GM18520 (cell line): ENCODE results near the gene MYOZ3.

Source experiments
- ATAC-seq: cut with Tn5 transposase; IDR thresholded peaks from one replicate; pipeline ENCODE4 v1.9.1; 2021; ENCODE audit not compliant: unreplicated experiment

Gene MYOZ3

DNA sequence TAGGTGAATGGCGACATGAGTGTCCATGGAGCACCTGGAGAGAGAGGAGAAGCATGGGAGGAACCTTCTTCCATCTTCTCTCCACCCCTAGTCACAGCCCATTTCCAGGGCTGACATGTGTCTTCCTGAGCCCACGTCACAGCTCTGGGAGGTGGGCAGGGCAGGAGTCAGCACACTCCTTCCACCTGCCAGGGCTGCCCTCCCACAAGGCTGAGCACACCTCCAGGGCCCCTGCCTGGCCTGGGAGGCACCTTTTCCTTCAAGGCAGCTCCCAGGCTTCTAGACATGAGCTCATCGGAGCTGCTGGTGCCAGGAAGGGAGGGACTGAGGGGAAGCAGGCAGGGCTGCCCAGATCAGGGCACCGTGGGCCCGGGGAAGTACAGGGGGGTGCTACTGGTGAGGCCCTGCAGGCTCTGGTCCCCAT is 34.2 kb upstream of the MYOZ3 start:
- no peak for ATAC-seq

DNA sequence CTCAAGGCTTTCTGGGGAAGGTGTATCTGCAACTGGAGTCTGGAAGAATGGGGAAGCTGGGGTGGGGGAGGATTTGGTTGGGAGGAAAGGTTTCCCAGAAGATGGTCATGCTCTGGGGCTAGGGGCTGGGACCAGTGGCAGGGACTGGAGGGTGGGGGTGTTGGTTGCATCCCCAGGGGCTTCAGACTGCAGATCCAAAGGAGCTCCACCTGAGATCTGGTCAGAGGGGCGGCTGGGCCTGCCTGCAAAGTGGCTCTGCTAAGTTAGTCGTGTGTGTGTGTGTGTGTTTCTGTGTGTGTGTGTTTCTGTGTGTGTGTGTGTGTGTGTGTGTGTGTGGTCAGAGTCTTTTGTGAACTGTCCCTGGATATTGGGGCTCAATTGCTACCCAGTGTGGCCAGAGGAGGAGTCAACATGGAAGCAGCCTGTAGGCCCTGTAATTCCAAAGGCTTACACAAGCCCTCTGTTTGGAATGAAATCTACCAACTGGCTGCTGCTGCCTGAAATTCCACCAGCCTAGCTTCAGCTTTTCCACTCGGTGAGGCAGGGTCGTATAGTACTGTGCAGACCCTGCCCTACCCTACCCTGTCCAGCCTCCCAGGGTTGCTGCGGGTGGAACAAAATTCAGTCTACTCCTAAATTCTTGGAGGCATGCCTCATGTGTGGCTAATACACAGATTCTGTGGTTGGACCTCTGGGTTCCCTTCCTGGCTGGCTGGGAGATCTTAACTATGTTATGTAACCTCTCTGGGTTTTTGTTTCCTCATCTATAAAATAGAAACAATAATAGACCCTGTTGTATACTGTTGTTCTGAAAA is 33.1 kb upstream of the MYOZ3 start:
- ATAC-seq: no peak

DNA sequence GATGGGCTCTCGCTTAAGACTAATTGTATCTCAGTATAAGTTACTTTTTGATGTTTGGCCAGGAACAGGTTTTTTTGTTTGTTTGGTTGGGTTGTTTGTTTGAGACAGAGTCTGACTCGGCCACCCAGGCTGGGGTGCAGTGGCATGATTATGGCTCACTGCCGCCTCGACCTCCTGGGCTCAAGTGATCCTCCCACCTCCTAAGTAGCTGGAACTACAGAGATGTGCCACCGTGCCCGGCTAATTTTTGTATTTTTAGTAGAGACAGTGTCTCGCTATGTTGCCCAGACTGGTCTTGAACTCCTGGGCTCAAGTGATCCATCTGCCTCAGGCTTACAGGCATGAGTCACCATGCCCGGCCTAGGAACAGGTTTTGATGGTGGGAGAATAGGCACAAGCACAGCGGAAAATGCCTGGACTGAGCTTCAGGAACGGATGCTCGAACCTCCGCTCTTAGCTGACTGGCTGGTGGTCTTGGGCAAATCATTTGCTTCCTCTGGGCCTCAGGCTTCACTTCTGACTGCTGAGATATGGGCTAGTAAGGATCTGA is 32.0 kb upstream of the MYOZ3 start:
- no peak for ATAC-seq

DNA sequence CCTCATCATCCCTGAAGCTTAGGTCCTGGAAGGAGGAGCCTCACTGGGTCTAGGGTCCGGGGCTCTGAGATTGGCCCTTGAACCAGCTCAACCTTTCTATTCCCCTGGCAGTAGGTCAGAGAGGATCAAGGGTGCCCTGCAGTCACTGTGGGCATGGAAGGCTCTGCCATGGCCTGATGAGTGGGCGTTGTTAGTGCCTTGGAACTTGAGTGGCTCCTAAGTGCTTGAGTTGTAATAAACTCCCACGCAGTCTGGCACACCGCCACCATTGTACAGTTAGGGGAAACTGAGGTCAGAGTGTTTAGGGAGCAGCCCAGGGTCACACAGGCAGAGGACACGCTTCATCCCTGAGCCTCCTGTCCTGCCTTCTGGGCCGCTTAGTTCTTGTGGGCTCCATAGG is 31.0 kb upstream of the MYOZ3 start:
- no peak for ATAC-seq

DNA sequence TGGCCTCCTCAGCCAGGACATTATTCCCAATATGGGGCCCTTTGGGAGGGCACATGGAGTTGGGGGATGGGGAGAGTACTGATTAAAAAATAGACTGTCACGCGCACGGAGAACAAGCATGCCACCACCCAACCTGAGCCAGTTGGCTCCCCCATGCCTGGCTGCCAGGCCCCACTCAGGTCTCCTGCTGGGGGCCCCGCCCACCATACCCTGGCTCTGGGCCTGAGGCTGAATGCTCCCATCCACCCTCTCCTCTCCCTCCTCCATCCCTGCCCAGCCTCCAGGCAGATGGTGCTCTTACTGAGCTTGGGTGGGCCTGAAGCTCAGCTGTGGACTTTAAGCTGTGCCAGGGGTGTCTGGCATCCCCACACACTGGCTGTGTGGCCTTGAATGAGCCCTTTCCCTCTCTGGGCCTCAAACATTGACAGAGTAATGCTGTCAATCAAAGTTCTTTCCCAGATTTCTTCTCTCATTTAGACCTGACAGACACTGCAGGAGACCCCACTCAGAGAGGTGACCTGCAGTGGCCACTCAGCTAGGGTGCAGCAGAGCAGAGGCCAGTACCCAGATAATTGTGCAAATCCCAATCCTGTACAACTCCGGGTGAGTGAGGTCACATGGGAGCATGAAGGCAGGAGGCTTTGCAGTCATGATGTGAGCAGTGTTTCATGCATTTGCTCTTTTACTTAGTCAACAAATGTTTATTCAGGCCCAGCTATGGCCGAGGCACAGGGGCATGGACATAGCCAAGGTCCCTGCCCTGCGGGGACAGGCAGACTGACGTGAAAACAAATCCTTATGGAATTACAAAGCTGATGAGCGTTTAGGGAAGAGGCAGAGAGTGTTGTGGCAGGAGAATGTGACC is 30.4 kb upstream of the MYOZ3 start:
- no peak for ATAC-seq

DNA sequence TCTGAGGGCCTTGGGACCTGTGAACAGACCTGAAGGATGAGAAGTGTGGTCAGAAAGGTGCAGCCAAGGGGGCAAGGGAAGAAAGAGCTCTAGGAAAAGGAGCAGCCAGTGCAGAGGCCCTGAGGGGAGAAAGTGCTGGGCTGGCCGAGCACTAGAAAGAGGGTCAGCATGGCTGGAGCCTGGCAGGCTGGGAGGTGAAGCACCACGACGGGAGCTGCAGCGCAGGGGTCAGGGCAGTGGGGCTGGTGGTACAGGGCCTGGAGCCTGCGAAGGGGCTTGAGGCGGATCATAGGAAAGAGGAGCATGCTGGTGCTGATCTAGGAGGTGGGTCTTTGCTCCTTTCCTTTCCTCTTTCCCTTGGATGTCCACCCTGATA is 29.7 kb upstream of the MYOZ3 start:
- ATAC-seq: no peak

DNA sequence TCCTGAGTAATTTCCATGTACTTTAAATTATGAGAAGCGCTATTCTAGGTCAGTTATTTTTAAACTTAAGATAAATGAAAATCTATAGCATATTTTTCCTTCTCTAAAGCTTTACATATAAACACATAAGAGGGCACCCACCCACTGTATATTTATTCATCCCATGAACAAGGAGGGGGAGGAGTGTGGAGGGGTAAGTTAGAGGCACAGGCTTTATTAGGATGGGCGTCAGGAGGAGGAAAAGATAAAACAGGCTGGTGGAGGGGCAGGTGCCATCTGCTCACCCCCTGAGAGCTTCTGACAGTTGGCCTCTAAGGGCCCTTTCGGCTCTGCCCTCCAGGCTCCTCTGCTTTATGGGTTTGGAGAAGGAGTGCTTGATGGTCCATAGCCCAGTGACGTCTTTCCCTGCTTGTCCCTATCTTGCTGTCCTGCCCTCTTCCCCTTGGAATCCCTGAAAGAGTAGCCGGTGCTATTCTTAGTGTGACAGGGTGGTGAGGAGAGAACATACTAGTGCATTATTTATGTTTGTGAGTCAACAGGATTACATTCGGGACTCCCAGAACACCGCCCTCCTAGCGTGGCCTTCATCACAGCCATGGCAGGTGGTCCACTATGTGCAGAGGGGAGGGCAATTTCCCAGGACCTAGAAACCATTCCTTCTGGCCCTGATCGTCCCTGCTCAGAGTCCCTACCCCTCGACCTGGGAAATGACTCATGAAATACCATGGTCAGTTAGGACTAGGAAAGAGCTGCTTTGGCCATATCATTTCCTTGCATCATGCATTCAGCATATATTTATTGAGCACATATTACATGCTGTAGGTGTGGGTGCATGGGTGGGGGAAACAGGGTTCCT is 28.5 kb upstream of the MYOZ3 start:
- ATAC-seq: no peak

DNA sequence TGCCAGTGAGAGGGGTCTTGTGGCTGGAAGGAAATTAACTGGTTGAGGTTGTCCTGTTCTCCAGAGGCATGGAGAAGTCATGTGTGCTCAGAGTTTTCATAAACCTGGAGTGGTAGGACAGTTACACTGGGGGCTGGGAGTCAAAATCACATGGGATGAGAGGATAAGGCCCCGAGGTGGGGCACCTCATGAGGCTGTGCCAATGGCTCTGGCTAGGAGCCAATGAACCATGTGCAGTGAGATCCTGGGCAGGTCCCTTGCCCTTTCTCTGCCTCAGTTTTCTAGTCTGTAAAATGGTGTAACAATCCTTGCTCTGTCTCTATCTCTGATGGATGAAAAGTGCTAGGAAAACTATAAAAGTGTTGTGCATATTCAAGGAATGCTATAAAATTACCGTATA is 27.6 kb upstream of the MYOZ3 start:
- ATAC-seq: no peak

DNA sequence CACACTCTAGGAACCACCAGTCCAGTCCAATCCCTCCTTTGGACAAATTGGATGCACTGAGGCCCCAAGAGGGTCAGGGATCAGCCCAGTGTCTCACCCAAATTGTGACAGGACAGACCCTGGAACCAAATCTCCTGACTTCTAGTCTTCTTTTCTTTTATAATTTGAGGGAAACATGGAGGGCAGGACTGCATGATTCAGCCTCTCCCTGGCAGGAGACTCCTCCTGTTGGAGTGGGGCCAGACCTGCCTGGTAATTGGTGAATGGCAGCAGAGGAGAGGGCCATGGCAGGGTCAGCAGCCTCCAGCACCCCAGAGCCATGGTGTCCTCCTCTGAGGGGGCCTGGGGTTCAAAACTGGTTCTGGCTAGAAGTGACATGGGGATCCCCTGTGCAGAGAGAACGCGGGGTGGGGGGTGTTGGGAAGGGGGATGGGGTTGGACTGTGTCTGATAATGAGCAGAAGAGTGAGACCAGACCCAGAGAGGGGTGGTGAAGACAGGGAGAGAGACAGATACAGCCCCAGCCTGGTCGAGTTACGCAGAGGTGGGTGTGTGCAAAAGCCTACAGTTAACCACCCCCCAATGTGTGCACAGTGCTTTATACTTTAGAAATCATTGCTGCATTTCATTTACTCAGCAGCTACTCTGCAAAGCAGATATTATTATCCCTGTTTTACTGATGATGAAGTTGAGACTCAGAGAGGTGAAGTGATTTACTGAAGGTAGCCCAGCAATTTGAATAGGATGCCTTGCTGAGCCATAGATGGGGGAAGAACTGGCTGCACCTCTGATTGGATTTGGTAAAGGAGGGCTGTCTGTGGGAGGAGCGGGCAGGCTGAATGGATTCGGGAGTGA is 24.4 kb upstream of the MYOZ3 start:
- ATAC-seq: no peak

DNA sequence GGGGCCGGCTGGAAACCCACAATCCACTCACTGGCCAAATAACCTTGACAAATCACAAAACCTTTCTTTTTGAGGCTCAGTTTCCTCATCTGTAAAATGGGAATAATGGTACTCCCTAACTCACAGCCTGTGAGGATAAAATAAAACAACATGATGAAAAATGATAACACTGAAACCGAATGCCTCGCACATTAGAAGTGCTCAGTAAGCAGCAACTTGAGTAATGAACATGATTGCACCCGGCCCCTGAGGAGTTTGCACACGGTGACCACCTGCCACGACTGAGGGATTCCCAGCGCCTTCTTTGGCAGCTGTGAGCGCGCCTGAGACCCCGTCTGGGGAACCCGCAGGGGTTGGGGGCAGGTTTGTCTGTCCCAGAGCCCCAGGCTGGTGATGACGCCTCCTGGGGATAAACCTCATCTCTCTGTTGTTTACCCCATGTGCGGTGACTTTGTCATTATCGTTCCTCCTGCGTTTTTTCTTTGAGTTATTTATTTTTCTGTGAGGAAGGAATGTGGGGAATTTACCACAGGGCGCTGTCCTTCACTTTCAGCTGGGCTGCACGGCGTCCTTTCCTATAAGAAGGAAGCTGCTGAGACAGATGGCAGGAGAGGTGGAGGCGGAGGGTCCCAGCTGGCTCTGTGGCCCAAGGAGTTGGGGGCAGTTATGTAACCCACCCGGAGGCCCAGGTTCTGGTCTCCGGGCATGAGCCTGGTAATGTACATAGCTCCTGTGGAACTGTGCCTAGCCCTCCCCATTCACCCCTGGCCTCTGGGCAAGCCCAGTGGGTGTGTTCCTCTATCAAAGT is 23.6 kb upstream of the MYOZ3 start:
- ATAC-seq: no peak

DNA sequence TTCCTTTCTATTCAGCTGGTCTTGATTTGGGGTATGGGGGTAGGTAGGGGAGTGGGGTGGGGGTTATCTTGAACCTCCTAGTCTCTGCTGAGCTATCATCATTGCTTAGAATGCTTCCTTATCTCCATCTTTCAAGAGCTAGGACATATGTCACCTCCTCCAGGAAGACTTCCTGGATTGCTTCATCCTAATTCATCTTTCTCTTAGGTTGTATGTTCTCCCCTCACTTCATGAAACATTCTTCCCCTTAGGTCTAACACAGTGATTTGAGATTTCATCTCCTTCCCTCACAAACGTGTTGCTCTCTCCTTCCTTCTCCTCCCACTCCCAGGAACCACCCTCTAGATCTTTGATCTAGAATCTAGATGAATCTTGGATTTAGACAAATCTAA is 23.0 kb upstream of the MYOZ3 start:
- ATAC-seq: no peak

DNA sequence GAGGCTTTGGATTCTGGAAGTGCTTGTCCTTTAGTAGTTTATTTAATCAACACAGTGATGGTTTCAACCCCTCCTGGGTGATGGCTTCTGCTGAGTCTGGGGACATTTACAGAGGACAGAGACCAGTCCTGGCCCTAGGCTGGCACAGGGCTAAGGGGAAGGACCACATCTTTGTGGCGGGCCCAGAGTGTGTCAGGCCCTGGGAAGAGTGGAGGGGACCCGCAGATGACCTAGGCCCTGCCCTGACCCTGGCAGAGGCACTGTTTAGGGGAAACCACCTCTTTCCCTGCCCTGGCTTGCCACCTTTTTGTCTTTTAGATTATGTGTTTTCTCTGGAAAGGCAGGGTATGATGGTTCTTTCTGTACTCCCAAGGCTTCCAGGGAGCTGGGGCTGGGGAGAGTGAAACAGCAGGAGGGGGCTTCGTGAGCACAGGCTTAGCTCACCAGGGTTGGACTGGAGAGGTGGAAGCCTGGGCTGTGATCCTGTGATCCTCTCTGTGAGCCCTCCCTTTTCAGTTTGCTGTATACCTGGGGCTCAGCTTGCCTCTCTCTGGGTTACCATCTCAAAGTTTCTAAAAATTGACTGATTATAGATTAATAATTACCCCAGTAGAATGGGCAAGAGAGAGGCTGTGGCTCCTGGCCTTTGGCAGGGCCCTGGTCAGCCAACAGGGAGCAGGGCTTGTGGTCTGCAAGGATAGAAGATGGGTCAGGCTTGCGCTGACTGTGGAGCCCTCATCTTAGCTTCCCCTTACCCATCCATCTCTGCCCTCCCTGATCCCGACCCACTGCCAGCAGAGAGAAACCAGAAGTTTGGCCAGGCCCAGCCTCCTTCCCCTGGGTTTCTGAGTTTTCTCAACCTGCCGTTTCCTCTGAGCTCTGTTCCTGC is 22.3 kb upstream of the MYOZ3 start:
- ATAC-seq: no peak

DNA sequence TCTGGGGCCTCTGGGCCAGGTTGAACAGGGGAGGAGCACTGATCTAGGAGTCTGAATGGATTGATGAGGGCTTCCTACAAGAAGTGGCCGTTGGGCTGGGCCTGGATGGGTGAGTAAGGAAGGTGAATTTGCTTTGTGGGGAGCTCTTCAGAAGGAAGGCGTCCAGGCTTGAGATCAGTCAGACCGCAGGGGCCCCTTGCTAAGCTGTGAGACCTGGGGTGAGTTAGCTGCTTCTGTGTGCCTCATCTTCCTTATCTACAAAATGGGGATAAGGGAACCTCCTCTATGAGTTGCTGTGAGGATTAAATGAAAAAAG is 21.7 kb upstream of the MYOZ3 start:
- no peak for ATAC-seq

DNA sequence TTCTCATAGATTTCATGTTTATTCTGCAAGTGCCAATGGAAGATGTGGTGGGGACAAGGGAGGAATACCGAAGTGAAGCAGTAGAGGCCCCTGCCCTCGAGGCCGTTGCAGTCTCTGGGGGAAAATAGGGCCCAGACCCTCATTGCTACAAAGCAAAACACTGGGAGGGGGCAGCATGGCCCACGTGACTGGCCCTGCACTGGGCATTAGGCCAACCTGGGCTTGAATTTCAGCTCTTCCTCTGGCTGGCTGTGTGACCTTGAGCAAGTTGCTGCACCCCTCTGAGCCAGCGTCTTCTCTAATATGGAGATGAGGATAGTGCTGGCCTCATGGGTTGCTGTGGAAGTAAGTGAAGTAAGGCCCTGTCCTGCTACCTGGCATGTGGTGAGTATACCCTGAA is 21.3 kb upstream of the MYOZ3 start:
- ATAC-seq: no peak

DNA sequence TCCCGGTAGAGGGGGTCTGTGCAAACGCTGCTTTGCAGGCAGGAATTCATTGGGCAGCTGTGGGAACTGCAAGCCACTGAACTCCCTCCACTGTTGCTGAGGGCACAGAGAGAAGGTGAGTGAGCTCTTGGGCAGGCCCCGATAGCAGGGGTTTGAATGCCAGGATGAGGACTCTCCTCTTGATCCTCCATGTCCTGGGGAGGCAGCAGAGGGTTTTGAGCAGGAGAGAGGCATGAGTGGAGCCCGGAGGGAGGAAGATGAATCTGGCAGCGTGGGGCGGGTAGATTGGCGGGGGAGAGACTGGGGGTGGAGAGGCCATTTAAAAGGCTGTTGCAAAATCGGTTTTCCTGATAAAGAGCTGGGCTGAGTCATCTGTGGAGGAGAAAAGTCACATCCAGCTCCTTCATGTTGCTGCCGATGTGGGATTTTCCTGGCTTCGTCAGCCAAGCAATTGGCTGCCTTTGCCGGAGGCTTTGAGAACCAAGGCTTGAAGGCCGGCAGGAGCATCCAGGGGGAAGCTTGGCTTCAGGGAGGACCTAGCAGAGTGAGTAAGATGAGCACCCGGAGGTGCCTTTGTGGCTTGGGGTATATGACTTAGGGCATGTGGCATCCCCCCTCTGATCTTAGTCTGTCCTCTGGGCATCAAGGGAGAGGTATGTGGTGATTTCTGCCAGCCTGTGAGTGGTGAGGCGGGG is 20.6 kb upstream of the MYOZ3 start, which contains the start of gene SYNPO:
SYNPO (plus strand) TSS at position 350 of the 695 bp plus-strand sequence. CDS start 7,616 bp downstream, outside the sequence.
- ATAC-seq: no peak

DNA sequence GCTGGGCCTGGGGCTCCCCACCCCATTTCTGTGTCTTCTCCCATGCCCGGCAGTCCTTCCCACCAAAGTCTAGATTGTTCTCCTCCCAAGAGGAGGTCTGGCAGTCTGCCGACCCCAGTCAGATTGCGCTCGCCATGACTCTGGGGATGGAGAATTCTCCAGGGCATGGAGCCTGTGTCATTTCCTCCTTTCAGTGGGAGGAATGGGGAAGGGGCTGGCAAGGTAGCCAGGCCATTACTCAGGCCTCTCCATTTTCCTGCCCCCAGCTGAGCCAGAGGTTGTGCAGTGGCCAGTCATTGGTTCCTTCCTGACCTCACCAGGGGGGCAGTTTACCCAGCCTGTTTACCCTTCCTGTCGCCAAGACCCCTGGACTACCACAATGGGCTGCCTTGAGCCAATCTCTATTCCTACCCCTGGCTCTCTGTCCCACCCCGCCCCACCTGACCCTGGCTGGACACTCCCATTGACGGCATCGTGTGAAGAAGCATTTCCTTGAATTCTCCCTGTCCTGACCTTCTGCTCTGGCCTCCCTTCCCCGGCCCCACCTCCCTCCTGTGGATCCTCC is 20.0 kb upstream of the MYOZ3 start:
- no peak for ATAC-seq

DNA sequence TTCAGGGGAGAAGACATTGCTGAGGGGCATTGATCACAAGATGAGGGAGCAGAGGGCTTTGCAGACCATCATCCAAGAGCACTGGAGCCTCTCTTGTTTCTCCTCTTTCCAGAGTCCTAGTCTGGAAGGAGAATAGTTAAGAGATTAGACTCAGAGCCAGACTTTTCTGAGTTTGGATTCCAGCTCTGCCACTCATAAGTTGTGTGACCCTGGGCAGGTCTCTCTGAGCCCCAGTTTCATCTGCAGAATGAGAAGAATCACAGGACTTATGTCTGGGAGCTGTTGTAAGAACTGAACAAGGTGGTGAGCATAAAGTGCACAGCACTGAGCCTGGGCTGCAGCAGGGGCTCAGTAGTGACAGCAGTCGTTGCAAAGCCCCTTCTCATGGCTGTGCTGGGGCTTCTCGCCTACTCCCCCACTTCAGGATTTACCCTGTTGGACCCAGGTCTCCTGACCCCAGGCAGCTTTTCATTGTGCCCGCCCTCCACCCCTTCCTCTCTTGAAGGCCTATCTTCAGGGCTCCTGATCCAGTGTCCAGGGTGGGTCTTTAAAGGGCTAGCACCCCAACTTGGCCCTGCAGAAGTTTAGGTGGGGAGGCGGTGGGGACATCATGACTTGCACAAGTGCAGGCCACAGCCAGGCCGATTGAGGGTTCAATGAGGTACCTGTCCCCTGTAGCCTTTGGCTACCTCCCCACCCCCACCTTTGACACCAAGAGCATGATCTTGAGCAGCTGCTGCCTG is 19.1 kb upstream of the MYOZ3 start:
- ATAC-seq: no peak
